K562 (cell line): Measurements from ENCODE around the gene ADAM10.

Experiments
- BRD4 ChIP-seq: fragments of 200-600 bp; sonication (generic); IDR thresholded peaks from 2 replicates; pipeline ENCODE4 v1.6.1; 2017; ENCODE audit warnings: inconsistent platforms
- CBX5 ChIP-seq: IDR thresholded peaks from 2 replicates; pipeline ENCODE4 v1.6.1; 2014; ENCODE audit warnings: low read depth, borderline replicate concordance
- CC2D1A ChIP-seq: fragments of 450-650 bp; IDR thresholded peaks from 2 replicates; pipeline ENCODE4 v1.6.1; 2017; ENCODE audit warnings: mild to moderate bottlenecking
- ERF ChIP-seq: fragments of 450-650 bp; formaldehyde crosslinking; IDR thresholded peaks from 2 replicates; pipeline ENCODE4 v1.4.0; 2020; ENCODE audit warnings: mild to moderate bottlenecking, mixed read lengths
- GABPA ChIP-seq: fragments of 200-800 bp; sonication (Bioruptor generic); conservative IDR thresholded peaks from 2 replicates; pipeline ENCODE4 v1.6.1; 2016; ENCODE audit warnings: low read depth, missing genetic modification characterization, missing compliant biosample characterization
- HNRNPL ChIP-seq: fragments of 200-400 bp; formaldehyde crosslinking; IDR thresholded peaks from 2 replicates; pipeline ENCODE4 v1.6.1; 2017; ENCODE audit warnings: low read depth, mild to moderate bottlenecking, low read length
- JUN ChIP-seq, 2 experiments: sonication (generic) in 1 of 2; formaldehyde crosslinking in 1 of 2; IDR thresholded peaks; 2 replicates each; pipeline versions ENCODE4 v1.6.1 to v1.8.0; 2012 to 2022; ENCODE audit warnings: borderline replicate concordance in 2 of 2, mild to moderate bottlenecking in 2 of 2, improper control_type of control experiment in 1 of 2, low read depth in 1 of 2, low read length in 1 of 2, missing genetic modification reagents in 1 of 2
- KHSRP ChIP-seq: fragments of 450-650 bp; IDR thresholded peaks from 2 replicates; pipeline ENCODE4 v1.6.1; 2017
- NCOA2 ChIP-seq, 2 experiments: fragments of 450-650 bp; IDR thresholded peaks; 2 replicates each; pipeline ENCODE4 v1.6.1; 2018; ENCODE audit warnings: mild to moderate bottlenecking in 2 of 2, moderate library complexity in 1 of 2; ENCODE audit not compliant: partially characterized antibody in 2 of 2
- PTBP1 ChIP-seq: fragments of 200-400 bp; formaldehyde crosslinking; IDR thresholded peaks from 2 replicates; pipeline ENCODE4 v1.6.1; 2017; ENCODE audit warnings: low read depth, low read length
- SIRT6 ChIP-seq: IDR thresholded peaks from one replicate; pipeline ENCODE4 v1.6.1; 2012; ENCODE audit warnings: low read depth, mild to moderate bottlenecking, control low read depth, inconsistent platforms, low read length, moderate library complexity
- SPI1 ChIP-seq: IDR thresholded peaks from 2 replicates; pipeline ENCODE4 v1.6.1; 2011; ENCODE audit warnings: low read depth, low read length, control low read depth, borderline replicate concordance
- TARDBP ChIP-seq: fragments of 450-650 bp; IDR thresholded peaks from 2 replicates; pipeline ENCODE4 v1.6.1; 2016
- TEAD2 ChIP-seq: fragments of 450-650 bp; IDR thresholded peaks from 2 replicates; pipeline ENCODE4 v1.6.1; 2016; ENCODE audit warnings: missing genetic modification characterization, control low read depth, missing compliant biosample characterization

DNA sequence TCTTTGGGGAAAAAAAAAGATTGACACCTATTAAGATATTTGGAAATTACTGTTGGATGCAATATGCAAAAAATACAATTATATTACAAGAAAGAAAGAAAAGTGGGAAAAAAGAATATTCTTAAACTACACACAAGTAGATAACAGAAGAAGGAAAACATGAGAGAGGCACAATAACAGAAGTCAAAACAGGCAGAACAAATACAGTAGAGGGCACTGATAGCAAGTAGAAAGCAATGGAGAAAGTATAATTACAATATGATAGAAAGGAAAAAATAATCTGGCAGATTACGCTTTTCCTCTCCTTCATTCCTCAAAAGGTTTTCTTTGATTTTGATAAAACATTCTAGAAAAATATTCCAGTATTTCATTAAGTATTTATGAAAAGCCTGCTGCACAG, 72.1 kb downstream of the ADAM10 start:
- no peak for TF ChIP-seq NCOA2 (IDR thresholded peaks at IDR 0.05; ENCODE audit: partially characterized antibody in 2 of 2)
- no peak for TF ChIP-seq TARDBP
- no peak for TF ChIP-seq JUN (IDR thresholded peaks at IDR 0.05; ENCODE audit: borderline replicate concordance, low read depth, low read length)
- TF ChIP-seq JUN (CRISPR knock-in tag; IDR thresholded peaks at IDR 0.05; ENCODE audit: borderline replicate concordance), result no peak
- no peak for TF ChIP-seq GABPA (tag)
- no peak for TF ChIP-seq BRD4
- TF ChIP-seq CC2D1A, result no peak
- TF ChIP-seq CBX5, result no peak
- TF ChIP-seq KHSRP, result no peak
- TF ChIP-seq HNRNPL, result no peak
- no peak for TF ChIP-seq PTBP1
- no peak for TF ChIP-seq ERF
- TF ChIP-seq SPI1, result no peak
- no peak for TF ChIP-seq TEAD2 (tag)
- no peak for TF ChIP-seq SIRT6
